ENCODE data around the gene MYPOP. TPM values are rescaled to one million over a fixed set of nuclear protein-coding genes. Genes with fewer than 3 reads are reported as not detected.

Gene MYPOP
- total and polyA plus RNA-seq, 9 of the 15 experiments (the other 6 are each of a cell fraction or from before 2014, with no cell fraction given): 0.32 to 7.6 (median 1.6) TPM

DNA sequence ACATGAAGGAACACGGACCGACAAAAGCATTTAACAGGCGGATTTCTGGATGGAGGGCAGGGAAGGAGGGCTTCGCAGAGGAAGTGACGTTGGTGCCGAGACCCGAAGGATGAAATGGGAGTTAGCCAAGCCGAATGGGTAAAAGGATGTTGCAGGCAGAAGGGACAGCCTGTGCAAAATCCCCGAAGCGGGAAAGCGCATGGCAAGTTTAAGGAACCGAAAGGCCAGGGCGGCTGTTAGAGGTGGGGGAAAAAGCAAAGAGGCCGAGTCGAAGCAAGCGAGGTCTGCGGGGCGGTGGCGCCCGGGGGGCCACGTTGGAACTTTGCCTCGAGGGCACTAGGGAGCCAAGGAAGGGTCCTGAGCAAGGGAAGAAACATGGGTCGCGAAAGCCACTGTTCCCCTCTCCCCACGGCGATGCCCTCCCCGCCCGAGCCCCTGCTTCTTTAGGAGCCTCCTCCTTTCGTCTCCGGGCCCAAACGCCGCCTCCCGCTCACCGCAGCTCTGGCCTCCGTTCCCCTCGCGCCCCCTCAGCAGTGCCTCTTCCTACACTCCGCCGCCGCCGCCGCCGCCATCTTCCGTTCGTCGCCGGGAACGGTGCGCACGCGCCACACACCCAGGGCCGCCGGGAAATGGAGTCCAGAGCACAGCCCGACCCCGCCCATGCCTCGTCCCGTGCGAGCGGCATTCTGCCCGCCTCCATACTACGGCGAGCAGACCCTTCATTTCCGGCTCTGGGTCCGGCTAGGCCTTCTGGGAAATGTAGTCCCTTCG lies 39.7 kb downstream of the MYPOP start, which contains the start of gene SYMPK (continued):
- TF ChIP-seq, protein P1, sequence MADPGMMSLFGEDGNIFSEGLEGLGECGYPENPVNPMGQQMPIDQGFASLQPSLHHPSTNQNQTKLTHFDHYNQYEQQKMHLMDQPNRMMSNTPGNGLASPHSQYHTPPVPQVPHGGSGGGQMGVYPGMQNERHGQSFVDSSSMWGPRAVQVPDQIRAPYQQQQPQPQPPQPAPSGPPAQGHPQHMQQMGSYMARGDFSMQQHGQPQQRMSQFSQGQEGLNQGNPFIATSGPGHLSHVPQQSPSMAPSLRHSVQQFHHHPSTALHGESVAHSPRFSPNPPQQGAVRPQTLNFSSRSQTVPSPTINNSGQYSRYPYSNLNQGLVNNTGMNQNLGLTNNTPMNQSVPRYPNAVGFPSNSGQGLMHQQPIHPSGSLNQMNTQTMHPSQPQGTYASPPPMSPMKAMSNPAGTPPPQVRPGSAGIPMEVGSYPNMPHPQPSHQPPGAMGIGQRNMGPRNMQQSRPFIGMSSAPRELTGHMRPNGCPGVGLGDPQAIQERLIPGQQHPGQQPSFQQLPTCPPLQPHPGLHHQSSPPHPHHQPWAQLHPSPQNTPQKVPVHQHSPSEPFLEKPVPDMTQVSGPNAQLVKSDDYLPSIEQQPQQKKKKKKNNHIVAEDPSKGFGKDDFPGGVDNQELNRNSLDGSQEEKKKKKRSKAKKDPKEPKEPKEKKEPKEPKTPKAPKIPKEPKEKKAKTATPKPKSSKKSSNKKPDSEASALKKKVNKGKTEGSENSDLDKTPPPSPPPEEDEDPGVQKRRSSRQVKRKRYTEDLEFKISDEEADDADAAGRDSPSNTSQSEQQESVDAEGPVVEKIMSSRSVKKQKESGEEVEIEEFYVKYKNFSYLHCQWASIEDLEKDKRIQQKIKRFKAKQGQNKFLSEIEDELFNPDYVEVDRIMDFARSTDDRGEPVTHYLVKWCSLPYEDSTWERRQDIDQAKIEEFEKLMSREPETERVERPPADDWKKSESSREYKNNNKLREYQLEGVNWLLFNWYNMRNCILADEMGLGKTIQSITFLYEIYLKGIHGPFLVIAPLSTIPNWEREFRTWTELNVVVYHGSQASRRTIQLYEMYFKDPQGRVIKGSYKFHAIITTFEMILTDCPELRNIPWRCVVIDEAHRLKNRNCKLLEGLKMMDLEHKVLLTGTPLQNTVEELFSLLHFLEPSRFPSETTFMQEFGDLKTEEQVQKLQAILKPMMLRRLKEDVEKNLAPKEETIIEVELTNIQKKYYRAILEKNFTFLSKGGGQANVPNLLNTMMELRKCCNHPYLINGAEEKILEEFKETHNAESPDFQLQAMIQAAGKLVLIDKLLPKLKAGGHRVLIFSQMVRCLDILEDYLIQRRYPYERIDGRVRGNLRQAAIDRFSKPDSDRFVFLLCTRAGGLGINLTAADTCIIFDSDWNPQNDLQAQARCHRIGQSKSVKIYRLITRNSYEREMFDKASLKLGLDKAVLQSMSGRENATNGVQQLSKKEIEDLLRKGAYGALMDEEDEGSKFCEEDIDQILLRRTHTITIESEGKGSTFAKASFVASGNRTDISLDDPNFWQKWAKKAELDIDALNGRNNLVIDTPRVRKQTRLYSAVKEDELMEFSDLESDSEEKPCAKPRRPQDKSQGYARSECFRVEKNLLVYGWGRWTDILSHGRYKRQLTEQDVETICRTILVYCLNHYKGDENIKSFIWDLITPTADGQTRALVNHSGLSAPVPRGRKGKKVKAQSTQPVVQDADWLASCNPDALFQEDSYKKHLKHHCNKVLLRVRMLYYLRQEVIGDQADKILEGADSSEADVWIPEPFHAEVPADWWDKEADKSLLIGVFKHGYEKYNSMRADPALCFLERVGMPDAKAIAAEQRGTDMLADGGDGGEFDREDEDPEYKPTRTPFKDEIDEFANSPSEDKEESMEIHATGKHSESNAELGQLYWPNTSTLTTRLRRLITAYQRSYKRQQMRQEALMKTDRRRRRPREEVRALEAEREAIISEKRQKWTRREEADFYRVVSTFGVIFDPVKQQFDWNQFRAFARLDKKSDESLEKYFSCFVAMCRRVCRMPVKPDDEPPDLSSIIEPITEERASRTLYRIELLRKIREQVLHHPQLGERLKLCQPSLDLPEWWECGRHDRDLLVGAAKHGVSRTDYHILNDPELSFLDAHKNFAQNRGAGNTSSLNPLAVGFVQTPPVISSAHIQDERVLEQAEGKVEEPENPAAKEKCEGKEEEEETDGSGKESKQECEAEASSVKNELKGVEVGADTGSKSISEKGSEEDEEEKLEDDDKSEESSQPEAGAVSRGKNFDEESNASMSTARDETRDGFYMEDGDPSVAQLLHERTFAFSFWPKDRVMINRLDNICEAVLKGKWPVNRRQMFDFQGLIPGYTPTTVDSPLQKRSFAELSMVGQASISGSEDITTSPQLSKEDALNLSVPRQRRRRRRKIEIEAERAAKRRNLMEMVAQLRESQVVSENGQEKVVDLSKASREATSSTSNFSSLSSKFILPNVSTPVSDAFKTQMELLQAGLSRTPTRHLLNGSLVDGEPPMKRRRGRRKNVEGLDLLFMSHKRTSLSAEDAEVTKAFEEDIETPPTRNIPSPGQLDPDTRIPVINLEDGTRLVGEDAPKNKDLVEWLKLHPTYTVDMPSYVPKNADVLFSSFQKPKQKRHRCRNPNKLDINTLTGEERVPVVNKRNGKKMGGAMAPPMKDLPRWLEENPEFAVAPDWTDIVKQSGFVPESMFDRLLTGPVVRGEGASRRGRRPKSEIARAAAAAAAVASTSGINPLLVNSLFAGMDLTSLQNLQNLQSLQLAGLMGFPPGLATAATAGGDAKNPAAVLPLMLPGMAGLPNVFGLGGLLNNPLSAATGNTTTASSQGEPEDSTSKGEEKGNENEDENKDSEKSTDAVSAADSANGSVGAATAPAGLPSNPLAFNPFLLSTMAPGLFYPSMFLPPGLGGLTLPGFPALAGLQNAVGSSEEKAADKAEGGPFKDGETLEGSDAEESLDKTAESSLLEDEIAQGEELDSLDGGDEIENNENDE (IDR thresholded peaks at IDR 0.05; ENCODE audit: low read depth, low read length): no peak
- TF ChIP-seq, protein P2, sequence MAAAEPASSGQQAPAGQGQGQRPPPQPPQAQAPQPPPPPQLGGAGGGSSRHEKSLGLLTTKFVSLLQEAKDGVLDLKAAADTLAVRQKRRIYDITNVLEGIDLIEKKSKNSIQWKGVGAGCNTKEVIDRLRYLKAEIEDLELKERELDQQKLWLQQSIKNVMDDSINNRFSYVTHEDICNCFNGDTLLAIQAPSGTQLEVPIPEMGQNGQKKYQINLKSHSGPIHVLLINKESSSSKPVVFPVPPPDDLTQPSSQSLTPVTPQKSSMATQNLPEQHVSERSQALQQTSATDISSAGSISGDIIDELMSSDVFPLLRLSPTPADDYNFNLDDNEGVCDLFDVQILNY (CRISPR knock-in tag; IDR thresholded peaks at IDR 0.05): no peak
- TF ChIP-seq, protein P3, sequence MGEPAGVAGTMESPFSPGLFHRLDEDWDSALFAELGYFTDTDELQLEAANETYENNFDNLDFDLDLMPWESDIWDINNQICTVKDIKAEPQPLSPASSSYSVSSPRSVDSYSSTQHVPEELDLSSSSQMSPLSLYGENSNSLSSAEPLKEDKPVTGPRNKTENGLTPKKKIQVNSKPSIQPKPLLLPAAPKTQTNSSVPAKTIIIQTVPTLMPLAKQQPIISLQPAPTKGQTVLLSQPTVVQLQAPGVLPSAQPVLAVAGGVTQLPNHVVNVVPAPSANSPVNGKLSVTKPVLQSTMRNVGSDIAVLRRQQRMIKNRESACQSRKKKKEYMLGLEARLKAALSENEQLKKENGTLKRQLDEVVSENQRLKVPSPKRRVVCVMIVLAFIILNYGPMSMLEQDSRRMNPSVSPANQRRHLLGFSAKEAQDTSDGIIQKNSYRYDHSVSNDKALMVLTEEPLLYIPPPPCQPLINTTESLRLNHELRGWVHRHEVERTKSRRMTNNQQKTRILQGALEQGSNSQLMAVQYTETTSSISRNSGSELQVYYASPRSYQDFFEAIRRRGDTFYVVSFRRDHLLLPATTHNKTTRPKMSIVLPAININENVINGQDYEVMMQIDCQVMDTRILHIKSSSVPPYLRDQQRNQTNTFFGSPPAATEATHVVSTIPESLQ (CRISPR knock-in tag; IDR thresholded peaks at IDR 0.05): no peak
- TF ChIP-seq ARID1B (IDR thresholded peaks at IDR 0.05): no peak
- 0 out of 2 replicates have a peak, but pooled peaks have one; percentile 37 for TF ChIP-seq SOX6 (IDR thresholded peaks at IDR 0.05)
- no peak for TF ChIP-seq FOSL1 (tag; conservative IDR thresholded peaks at IDR 0.05)
- no peak for TF ChIP-seq BRCA1 (IDR thresholded peaks at IDR 0.05)
- TF ChIP-seq BRCA1 (CRISPR knock-in tag; IDR thresholded peaks at IDR 0.05): no peak
- 0 out of 2 replicates have a peak, but pooled peaks have one; percentile 25 for TF ChIP-seq ZNF175 (CRISPR knock-in tag; IDR thresholded peaks at IDR 0.05; ENCODE audit: low read depth)
- no peak for TF ChIP-seq CHCHD3 (CRISPR knock-in tag; IDR thresholded peaks at IDR 0.05)
- TF ChIP-seq, protein P4, sequence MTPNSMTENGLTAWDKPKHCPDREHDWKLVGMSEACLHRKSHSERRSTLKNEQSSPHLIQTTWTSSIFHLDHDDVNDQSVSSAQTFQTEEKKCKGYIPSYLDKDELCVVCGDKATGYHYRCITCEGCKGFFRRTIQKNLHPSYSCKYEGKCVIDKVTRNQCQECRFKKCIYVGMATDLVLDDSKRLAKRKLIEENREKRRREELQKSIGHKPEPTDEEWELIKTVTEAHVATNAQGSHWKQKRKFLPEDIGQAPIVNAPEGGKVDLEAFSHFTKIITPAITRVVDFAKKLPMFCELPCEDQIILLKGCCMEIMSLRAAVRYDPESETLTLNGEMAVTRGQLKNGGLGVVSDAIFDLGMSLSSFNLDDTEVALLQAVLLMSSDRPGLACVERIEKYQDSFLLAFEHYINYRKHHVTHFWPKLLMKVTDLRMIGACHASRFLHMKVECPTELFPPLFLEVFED (CRISPR knock-in tag; conservative IDR thresholded peaks at IDR 0.05): no peak
